ENCODE data around the gene B3GNT2. TPM values are rescaled to one million over a fixed set of nuclear protein-coding genes. Genes with fewer than 3 reads are reported as not detected.
"Not testable (repeated sequence)": the region's sequence is repeated elsewhere in the genome, so short reads cannot be mapped to it uniquely, and the experiment has no call there.

Gene B3GNT2
- total and polyA plus RNA-seq, 9 donors: 6.7 to 20.6 (median 11.2) TPM

GRCh38 chr2:62158444-62159121, 37.3 kb upstream of the B3GNT2 start:
- Histone ChIP-seq H3K4me1 (ENCODE audit: insufficient read depth) (no peaks in the 10 kb centered on the region), H3K9me3 (no peaks in the 10 kb centered on the region), H3K27me3 (no peaks in the 10 kb centered on the region), H3K27ac (no peak overlapping the region), H3K4me3 (no peak overlapping the region), H3K36me3 (no peaks in the 10 kb centered on the region)
- TF ChIP-seq CTCF (IDR thresholded peaks at IDR 0.05) (no peak), EP300 (IDR thresholded peaks at IDR 0.05) (no peak), POLR2A (IDR thresholded peaks at IDR 0.05) (no peak)
- WGBS, 3 donors: 84 to 90% (median 88%) methylated on average over 9 of the region's 9 CpGs
- no peak for DNase-seq
- intact Hi-C loops (cut with DNase I): no loop called here

- DNase-seq; H3K36me3 ChIP-seq; H3K4me1 ChIP-seq (ENCODE audit: insufficient read depth); H3K27ac ChIP-seq; H3K4me3 ChIP-seq; H3K27me3 ChIP-seq; H3K9me3 ChIP-seq; intact Hi-C loops (cut with DNase I): not testable (repeated sequence)
- WGBS, 3 donors: 96 to 98% (median 97%) methylated on average over 9 of the region's 9 CpGs
Measured at GRCh38 chr2:62160691-62161090, 35.2 kb upstream of the B3GNT2 start.

- no peak overlapping the region for H3K27ac ChIP-seq
- no peak for TF ChIP-seq POLR2A (IDR thresholded peaks at IDR 0.05)
- TF ChIP-seq EP300 (IDR thresholded peaks at IDR 0.05): no peak
- TF ChIP-seq CTCF (IDR thresholded peaks at IDR 0.05): no peak
- H3K4me3 ChIP-seq: no peak overlapping the region
- no peaks in the 10 kb centered on the region for H3K27me3 ChIP-seq
- H3K36me3 ChIP-seq: no peaks in the 10 kb centered on the region
- intact Hi-C loops (cut with DNase I): no loop called here
- H3K9me3 ChIP-seq: no peaks in the 10 kb centered on the region
- DNase-seq: no peak
- 85 to 89% (median 86%) methylated on average over 3 of the region's 3 CpGs for WGBS, 3 donors
- H3K4me1 ChIP-seq (ENCODE audit: insufficient read depth): no peaks in the 10 kb centered on the region
Measured at GRCh38 chr2:62163106-62163831, 32.6 kb upstream of the B3GNT2 start.

GRCh38 chr2:62163834-62164233, 32.1 kb upstream of the B3GNT2 start:
- no peaks in the 10 kb centered on the region for H3K27me3 ChIP-seq
- no peak for DNase-seq
- 56 to 59% (median 57%) methylated on average over 2 of the region's 2 CpGs for WGBS, 3 donors
- H3K27ac ChIP-seq: no peak overlapping the region
- intact Hi-C loops (cut with DNase I): no loop called here
- no peaks in the 10 kb centered on the region for H3K9me3 ChIP-seq
- H3K4me1 ChIP-seq (ENCODE audit: insufficient read depth): no peaks in the 10 kb centered on the region
- TF ChIP-seq CTCF (IDR thresholded peaks at IDR 0.05) (no peak), POLR2A (IDR thresholded peaks at IDR 0.05) (no peak)
- no peak overlapping the region for H3K4me3 ChIP-seq
- no peaks in the 10 kb centered on the region for H3K36me3 ChIP-seq

GRCh38 chr2:62175728-62176127, 20.2 kb upstream of the B3GNT2 start:
- no peak for DNase-seq
- TF ChIP-seq POLR2A (IDR thresholded peaks at IDR 0.05) (no peak), EP300 (IDR thresholded peaks at IDR 0.05) (no peak), CTCF (IDR thresholded peaks at IDR 0.05) (no peak)
- WGBS, 3 donors: 79 to 87% (median 81%) methylated on average over 4 of the region's 4 CpGs
- Histone ChIP-seq H3K4me3 (no peak overlapping the region), H3K36me3 (no peaks in the 10 kb centered on the region), H3K27ac (no peak overlapping the region), H3K27me3 (no peaks in the 10 kb centered on the region), H3K9me3 (no peaks in the 10 kb centered on the region), H3K4me1 (ENCODE audit: insufficient read depth) (no peaks in the 10 kb centered on the region)
- intact Hi-C loops (cut with DNase I): no loop called here

Measured in ovary (tissue), 9 donors.